Stimulated activated effector memory CD8-positive, alpha-beta T cell treated with anti-CD3 and anti-CD28 coated beads, Interleukin-12 subunit alpha, Interleukin-12 subunit beta, amount 100 ng/mL, for 72 hours (primary cell): ENCODE results near the gene ATF1.
"Not testable (repeated sequence)": the region's sequence is repeated elsewhere in the genome, so short reads cannot be mapped to it uniquely, and the experiment has no call there.

Experiments used
- ATAC-seq: fragments of 150-1000 bp; cut with Tn5 transposase; 2 replicates; pipeline ENCODE4 v1.10.0; 2021
- DNase-seq, 2 donors: peaks; one replicate each; pipeline ENCODE4 v3.0.0; 2021 to 2022; ENCODE audit warnings: low spot score in 2 of 2
- H3K27ac Mint-ChIP-seq: one replicate; pipeline ENCODE4 v1.8.0; 2022; ENCODE audit warnings: mild to moderate bottlenecking, mixed read lengths
- H3K36me3 Mint-ChIP-seq: one replicate; pipeline ENCODE4 v1.8.0; 2022; ENCODE audit warnings: mild to moderate bottlenecking, mixed read lengths
- H3K4me1 Mint-ChIP-seq: one replicate; pipeline ENCODE4 v1.8.0; 2022; ENCODE audit warnings: mixed read lengths
- H3K4me3 Mint-ChIP-seq: one replicate; pipeline ENCODE4 v1.8.0; 2022; ENCODE audit warnings: mild to moderate bottlenecking, mixed read lengths
- H3K9me3 Mint-ChIP-seq: one replicate; pipeline ENCODE4 v1.8.0; 2022; ENCODE audit warnings: mixed read lengths

Gene ATF1

GRCh38 chr12:50742776-50743175 is 21.1 kb upstream of the ATF1 start:
- Mint-ChIP-seq H3K36me3 (peaks cover 75% of the 10 kb centered on the region), H3K4me3 (no peak overlapping the region), H3K9me3 (no peaks in the 10 kb centered on the region), H3K27ac (no peak overlapping the region), H3K4me1 (peaks cover 8% of the 10 kb centered on the region)
- ATAC-seq (no peak), DNase-seq (no peak)

- H3K4me1 Mint-ChIP-seq, result no peaks in the 10 kb centered on the region
- no peak overlapping the region for H3K4me3 Mint-ChIP-seq
- H3K27ac Mint-ChIP-seq, result no peak overlapping the region
- DNase-seq, result no peak
- H3K9me3 Mint-ChIP-seq, result no peaks in the 10 kb centered on the region
- ATAC-seq, result no peak
- H3K36me3 Mint-ChIP-seq, result peaks cover 46% of the 10 kb centered on the region
Measured at GRCh38 chr12:50745861-50746260, 18.0 kb upstream of the ATF1 start.

- no peak for DNase-seq
- no peak for ATAC-seq
- H3K4me1 Mint-ChIP-seq, result no peaks in the 10 kb centered on the region
- H3K4me3 Mint-ChIP-seq, result no peak overlapping the region
- H3K36me3 Mint-ChIP-seq, result peaks cover 40% of the 10 kb centered on the region
- no peak overlapping the region for H3K27ac Mint-ChIP-seq
- no peaks in the 10 kb centered on the region for H3K9me3 Mint-ChIP-seq
Measured at GRCh38 chr12:50746431-50746830, 17.5 kb upstream of the ATF1 start.

GRCh38 chr12:50747817-50748216 is 16.1 kb upstream of the ATF1 start:
- Mint-ChIP-seq H3K4me3 (no peak overlapping the region), H3K27ac (peak overlapping the region; percentile 43)

GRCh38 chr12:50749459-50749882 is 14.4 kb upstream of the ATF1 start:
- peaks cover 6% of the 10 kb centered on the region for H3K4me1 Mint-ChIP-seq
- H3K4me3 Mint-ChIP-seq, result no peak overlapping the region
- DNase-seq, result no peak
- no peak for ATAC-seq
- H3K36me3 Mint-ChIP-seq, result peaks cover 19% of the 10 kb centered on the region
- no peaks in the 10 kb centered on the region for H3K9me3 Mint-ChIP-seq
- no peak overlapping the region for H3K27ac Mint-ChIP-seq

More at GRCh38 chr12:50747817-50748216, 16.1 kb upstream of the ATF1 start:
- Mint-ChIP-seq H3K4me1 (peaks cover 6% of the 10 kb centered on the region), H3K36me3 (peaks cover 30% of the 10 kb centered on the region), H3K9me3 (no peaks in the 10 kb centered on the region)
- no peak for ATAC-seq
- DNase-seq, result no peak

GRCh38 chr12:50750366-50750765 is 13.5 kb upstream of the ATF1 start:
- H3K27ac Mint-ChIP-seq, result no peak overlapping the region
- peaks cover 10% of the 10 kb centered on the region for H3K36me3 Mint-ChIP-seq
- peaks cover 6% of the 10 kb centered on the region for H3K4me1 Mint-ChIP-seq
- H3K9me3 Mint-ChIP-seq, result no peaks in the 10 kb centered on the region
- DNase-seq (no peak), ATAC-seq (no peak)
- H3K4me3 Mint-ChIP-seq, result no peak overlapping the region

- H3K27ac Mint-ChIP-seq, result peak overlapping the region; percentile 18
- H3K4me1 Mint-ChIP-seq, result peaks cover 6% of the 10 kb centered on the region
- no peaks in the 10 kb centered on the region for H3K9me3 Mint-ChIP-seq
- ATAC-seq (peak; percentile 13), DNase-seq (no peak)
- H3K36me3 Mint-ChIP-seq, result peaks cover 7% of the 10 kb centered on the region
- H3K4me3 Mint-ChIP-seq, result no peak overlapping the region
Measured at GRCh38 chr12:50751948-50752721, 11.8 kb upstream of the ATF1 start.

GRCh38 chr12:50753232-50753769 is 10.6 kb upstream of the ATF1 start:
- no peaks in the 10 kb centered on the region for H3K9me3 Mint-ChIP-seq
- no peak for DNase-seq
- H3K27ac Mint-ChIP-seq, result no peak overlapping the region
- H3K4me3 Mint-ChIP-seq, result no peak overlapping the region
- no peak for ATAC-seq
- H3K36me3 Mint-ChIP-seq, result peaks cover 4% of the 10 kb centered on the region
- H3K4me1 Mint-ChIP-seq, result peaks cover 6% of the 10 kb centered on the region

GRCh38 chr12:50764286-50765094 is 589 bp downstream of the ATF1 start:
- Mint-ChIP-seq H3K36me3 (peaks cover 16% of the 10 kb centered on the region), H3K4me3 (peak overlapping the region; percentile 91), H3K4me1 (peaks cover 33% of the 10 kb centered on the region), H3K9me3 (no peaks in the 10 kb centered on the region), H3K27ac (peak overlapping the region; percentile 97)
- DNase-seq, result peak; percentile 65 to 90
- ATAC-seq, result peak; percentile 68

GRCh38 chr12:50765095-50765911 is 1.4 kb downstream of the ATF1 start:
- Mint-ChIP-seq H3K36me3 (peaks cover 17% of the 10 kb centered on the region), H3K9me3 (no peaks in the 10 kb centered on the region), H3K4me3 (peak overlapping the region; percentile 91), H3K4me1 (peaks cover 33% of the 10 kb centered on the region), H3K27ac (peak overlapping the region; percentile 97)
- DNase-seq (no peak), ATAC-seq (peak; percentile 49)

GRCh38 chr12:50768391-50768790 is 4.5 kb downstream of the ATF1 start:
- no peak for ATAC-seq
- Mint-ChIP-seq H3K36me3 (peaks cover 35% of the 10 kb centered on the region), H3K9me3 (no peaks in the 10 kb centered on the region), H3K4me1 (peaks cover 28% of the 10 kb centered on the region), H3K4me3 (no peak overlapping the region), H3K27ac (peak overlapping the region; percentile 54)
- DNase-seq, result no peak

- peaks cover 30% of the 10 kb centered on the region for H3K36me3 Mint-ChIP-seq
- ATAC-seq, DNase-seq, H3K4me3 Mint-ChIP-seq, H3K9me3 Mint-ChIP-seq: not testable (repeated sequence)
- peak overlapping the region; percentile 54 for H3K27ac Mint-ChIP-seq
- peaks cover 28% of the 10 kb centered on the region for H3K4me1 Mint-ChIP-seq
Measured at GRCh38 chr12:50768813-50769212, 4.9 kb downstream of the ATF1 start.

GRCh38 chr12:50771409-50771808 is 7.5 kb downstream of the ATF1 start:
- ATAC-seq, result no peak
- Mint-ChIP-seq H3K36me3 (peaks cover 25% of the 10 kb centered on the region), H3K27ac (no peak overlapping the region), H3K9me3 (no peaks in the 10 kb centered on the region), H3K4me1 (peaks cover 12% of the 10 kb centered on the region), H3K4me3 (no peak overlapping the region)
- no peak for DNase-seq

GRCh38 chr12:50772470-50772869 is 8.6 kb downstream of the ATF1 start:
- ATAC-seq, result no peak
- H3K4me1 Mint-ChIP-seq, result peaks cover 12% of the 10 kb centered on the region
- DNase-seq, result no peak
- H3K4me3 Mint-ChIP-seq, result no peak overlapping the region
- peak overlapping the region; percentile 59 for H3K27ac Mint-ChIP-seq
- peaks cover 25% of the 10 kb centered on the region for H3K36me3 Mint-ChIP-seq
- no peaks in the 10 kb centered on the region for H3K9me3 Mint-ChIP-seq

- DNase-seq (no peak), ATAC-seq (no peak)
- H3K4me3 Mint-ChIP-seq, result no peak overlapping the region
- H3K27ac Mint-ChIP-seq, result peak overlapping the region; percentile 59
- H3K4me1 Mint-ChIP-seq, result peaks cover 13% of the 10 kb centered on the region
- H3K36me3 Mint-ChIP-seq, result peaks cover 25% of the 10 kb centered on the region
- H3K9me3 Mint-ChIP-seq, result no peaks in the 10 kb centered on the region
Measured at GRCh38 chr12:50772877-50773276, 9.0 kb downstream of the ATF1 start.
